ENCODE results near the gene DNAH2. TPM values are rescaled to one million over a fixed set of nuclear protein-coding genes. Genes with fewer than 3 reads are reported as not detected.
"Not testable (repeated sequence)": the region's sequence is repeated elsewhere in the genome, so short reads cannot be mapped to it uniquely, and the experiment has no call there.

DNAH2 gene
- total RNA-seq, 2 donors from 2014 or later: 0.19 to 1.3 TPM

- intact Hi-C loops (cut with DNase I): no loop called here
- peak; percentile 50 for DNase-seq (ENCODE audit: low spot score)
These were observed 86.4 kb downstream of the DNAH2 start for GRCh38 chr17:7803981-7804380.

GRCh38 chr17:7806587-7806986 lies 89.0 kb downstream of the DNAH2 start:
- DNase-seq (ENCODE audit: low spot score): peak; percentile 20
- intact Hi-C loops (cut with DNase I): no loop called here

DNA sequence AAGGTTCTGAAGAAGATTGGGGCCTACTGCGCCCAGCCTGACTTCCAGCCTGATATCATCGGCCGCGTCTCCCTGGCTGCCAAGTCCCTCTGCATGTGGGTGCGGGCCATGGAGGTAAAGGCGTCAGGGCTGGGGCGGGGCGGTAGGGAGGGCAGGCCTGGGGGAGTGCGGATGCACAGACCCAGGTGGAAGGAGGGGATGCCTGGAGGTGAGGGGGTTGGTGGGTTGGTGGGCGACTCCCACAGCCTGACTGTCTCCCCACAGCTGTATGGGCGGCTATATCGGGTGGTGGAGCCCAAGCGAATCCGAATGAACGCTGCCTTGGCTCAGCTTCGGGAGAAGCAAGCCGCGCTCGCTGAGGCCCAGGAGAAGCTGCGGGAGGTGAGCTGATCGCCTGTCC lies 89.7 kb downstream of the DNAH2 start:
- intact Hi-C loops (cut with DNase I): no loop called here
- peak; percentile 62 for DNase-seq (ENCODE audit: low spot score)

- intact Hi-C loops (cut with DNase I): no loop called here
- DNase-seq (ENCODE audit: low spot score): no peak
These were observed 91.7 kb downstream of the DNAH2 start for GRCh38 chr17:7809086-7809790.

DNA sequence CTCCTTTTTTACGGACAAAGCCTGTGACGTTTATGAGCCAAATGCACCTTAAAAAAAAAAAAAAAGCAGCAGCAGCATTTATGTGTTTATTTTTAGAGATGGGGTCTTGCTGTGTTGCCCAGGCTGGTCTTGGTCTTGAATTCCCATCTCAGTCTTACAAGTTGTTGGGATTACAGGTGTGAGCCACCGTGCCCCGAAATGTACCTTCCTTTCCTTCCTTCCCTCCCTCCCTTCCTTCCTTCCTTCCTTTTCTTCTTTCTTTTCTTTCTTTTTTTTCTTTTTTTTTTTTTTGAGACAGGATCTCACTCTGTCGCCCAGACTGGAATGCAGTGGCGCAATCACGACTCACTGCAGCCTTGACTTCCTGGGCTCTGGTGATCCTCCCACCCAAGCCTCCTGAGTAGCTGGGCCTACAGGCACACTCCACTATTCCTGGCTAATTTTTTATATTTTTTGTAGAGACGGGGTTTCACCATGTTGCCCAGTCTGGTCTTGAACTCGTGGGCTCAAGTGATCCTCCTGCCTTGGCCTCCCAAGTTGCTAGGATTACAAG lies 92.3 kb downstream of the DNAH2 start:
- DNase-seq (ENCODE audit: low spot score); intact Hi-C loops (cut with DNase I): not testable (repeated sequence)

DNA sequence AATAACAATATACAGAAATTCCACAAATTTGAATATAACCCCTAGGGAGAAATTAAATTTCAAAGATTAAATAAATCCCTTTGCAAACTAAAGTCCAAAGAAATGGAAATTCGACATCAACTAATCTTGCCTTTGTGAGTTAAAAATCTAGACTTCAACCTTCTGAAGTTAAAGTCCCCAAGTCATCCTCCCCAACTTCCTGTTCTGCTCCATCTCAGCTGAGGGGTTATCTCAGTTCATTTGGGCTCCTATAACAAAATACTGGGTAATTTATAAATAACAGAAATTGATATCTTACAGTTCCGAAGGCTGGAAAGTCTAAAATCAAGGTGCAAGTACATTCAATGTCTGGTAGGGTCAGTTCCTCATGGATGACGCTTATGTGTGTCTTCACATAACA lies 93.7 kb downstream of the DNAH2 start:
- intact Hi-C loops (cut with DNase I): no loop called here
- DNase-seq (ENCODE audit: low spot score): no peak

- DNase-seq (ENCODE audit: low spot score): no peak
- intact Hi-C loops (cut with DNase I): loop anchor here in 1 of 2 donors (2.0 kb wide), 1 partner anchor 38 kb away; no protein-coding TSS in a partner anchor
These were observed 97.4 kb downstream of the DNAH2 start for GRCh38 chr17:7814969-7815368.

DNA sequence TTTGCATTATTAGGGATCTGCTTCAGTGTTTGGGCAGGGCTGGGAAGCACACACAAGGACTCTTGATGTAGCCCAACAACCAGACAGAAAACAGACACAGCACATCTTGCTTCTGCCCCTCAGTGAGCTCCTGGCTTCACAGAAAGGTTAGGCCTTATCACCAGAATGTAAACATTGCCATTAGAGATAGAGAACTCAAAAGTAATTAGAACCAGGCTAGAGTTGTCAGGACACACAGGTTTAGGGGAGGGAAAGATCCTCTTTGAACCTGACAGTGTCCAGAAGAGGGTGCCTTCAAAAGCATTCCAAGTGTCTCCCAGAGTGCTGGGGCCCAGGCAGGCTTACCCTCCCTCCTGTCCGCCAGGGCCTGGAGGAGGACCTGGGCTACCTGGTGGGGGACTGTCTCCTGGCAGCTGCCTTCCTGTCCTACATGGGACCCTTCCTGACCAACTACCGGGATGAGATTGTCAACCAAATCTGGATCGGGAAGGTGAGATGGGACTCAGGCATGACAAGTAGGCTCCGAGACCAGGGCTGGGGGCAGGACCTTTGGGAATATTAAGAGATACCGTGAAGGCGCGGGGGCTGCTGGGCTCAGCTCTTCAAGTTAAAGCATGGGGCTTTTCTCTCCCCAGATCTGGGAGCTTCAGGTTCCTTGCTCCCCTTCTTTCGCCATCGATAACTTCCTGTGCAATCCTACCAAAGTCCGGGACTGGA lies 99.5 kb downstream of the DNAH2 start:
- intact Hi-C loops (cut with DNase I): no loop called here
- DNase-seq (ENCODE audit: low spot score): no peak

DNA sequence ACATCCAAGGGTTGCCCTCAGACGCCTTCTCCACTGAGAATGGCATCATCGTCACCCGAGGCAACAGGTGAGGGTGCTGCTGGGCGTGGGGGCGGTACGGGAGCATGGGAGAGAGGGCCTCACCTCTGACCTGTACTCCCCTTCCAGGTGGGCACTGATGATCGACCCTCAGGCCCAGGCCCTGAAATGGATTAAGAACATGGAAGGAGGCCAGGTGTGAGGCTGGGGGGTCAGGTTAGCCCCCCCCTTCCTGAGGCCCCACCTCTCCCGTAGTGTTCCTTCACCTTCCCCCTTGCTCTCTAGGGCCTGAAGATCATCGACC lies 100.1 kb downstream of the DNAH2 start:
- intact Hi-C loops (cut with DNase I): no loop called here
- no peak for DNase-seq (ENCODE audit: low spot score)

- DNase-seq (ENCODE audit: low spot score): no peak
- intact Hi-C loops (cut with DNase I): loop anchor here in 1 of 2 donors (1.0 kb wide), 1 partner anchor 89 kb away; no protein-coding TSS in a partner anchor
These were observed 100.5 kb downstream of the DNAH2 start for GRCh38 chr17:7818026-7818425.

DNA sequence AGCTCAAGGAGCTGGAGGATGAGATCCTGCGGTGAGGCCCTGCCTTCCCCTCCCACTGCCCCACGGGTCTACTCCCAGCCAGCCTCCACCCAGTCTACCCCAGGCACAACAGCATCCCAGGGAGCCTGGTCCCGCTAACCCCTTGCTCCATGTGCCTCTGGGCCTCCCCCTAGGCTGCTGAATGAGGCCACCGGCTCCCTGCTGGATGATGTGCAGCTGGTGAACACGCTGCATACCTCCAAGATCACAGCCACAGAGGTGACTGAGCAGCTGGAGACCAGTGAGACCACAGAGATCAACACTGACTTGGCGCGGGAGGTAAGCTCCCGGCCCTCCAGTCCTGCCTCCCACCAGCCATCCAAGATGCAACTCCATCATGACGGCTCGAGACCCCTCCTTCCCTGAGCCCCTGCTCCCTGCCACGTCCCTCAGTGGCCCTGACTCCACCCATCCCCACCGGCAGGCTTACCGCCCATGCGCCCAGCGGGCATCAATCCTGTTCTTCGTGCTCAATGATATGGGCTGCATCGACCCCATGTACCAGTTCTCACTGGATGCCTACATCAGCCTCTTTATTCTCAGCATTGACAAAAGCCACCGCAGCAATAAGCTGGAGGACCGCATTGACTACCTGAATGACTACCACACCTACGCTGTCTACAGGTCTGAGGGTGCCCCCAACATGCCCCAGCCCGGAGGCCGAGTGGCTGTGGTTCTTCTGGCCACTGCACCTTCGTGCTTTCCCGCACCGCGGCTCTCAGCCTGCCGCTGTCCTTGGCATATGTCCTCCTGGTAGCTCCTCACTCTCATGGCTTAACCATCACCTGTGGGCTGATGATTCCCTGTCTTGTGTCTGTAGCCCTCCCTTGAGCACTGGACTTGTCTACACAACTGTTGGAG lies 101.5 kb downstream of the DNAH2 start:
- no peak for DNase-seq (ENCODE audit: low spot score)
- intact Hi-C loops (cut with DNase I): loop anchor here in 1 of 2 donors (1.0 kb wide), 1 partner anchor 88 kb away; no protein-coding TSS in a partner anchor

DNA sequence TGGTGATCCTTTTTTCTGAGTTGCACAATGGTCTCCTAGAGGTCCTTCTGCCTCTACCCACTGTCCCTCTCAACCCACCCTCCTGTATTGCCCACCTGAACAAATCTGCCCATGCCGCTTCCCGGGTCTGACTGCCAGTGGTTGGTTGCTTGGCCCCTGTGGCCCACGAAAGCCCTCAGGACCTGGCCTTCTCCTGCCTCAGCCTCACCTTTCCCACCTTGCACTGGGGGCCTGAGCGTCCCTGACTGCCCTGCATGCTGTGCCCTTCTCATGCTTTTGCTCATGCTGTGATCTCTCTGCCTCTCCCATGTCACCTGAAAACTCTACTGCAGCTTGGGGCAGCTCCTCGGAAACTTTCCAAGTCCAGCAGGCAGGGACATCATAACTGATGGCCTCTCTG lies 102.7 kb downstream of the DNAH2 start:
- intact Hi-C loops (cut with DNase I): loop anchor here (5.0 to 10.0 kb wide), 3 partner anchors 42 to 165 kb away; no protein-coding TSS in a partner anchor
- DNase-seq (ENCODE audit: low spot score): no peak

DNA sequence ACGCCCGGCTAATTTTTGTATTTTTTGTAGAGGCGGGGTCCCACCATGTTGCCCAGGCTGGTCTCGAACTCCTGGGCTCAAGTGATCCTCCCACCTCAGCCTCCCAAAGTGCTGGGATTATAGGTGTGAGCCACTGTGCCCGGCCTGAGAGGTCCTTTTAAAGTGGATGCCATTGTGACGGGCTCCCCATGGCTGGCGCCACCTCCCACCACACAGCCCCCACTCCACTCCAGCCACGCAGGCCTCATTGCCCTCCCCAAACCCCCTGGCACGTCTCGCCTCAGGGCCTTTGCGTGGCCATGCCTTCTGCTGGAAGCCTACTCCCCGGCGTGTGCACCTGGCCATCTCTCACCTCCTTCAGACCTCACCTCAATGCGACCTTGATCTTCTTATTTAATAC lies 104.6 kb downstream of the DNAH2 start:
- peak; percentile 44 for DNase-seq (ENCODE audit: low spot score)
- intact Hi-C loops (cut with DNase I): loop anchor here (5.0 to 10.0 kb wide), 3 partner anchors 40 to 163 kb away; no protein-coding TSS in a partner anchor

- intact Hi-C loops (cut with DNase I): loop anchor here (5.0 to 10.0 kb wide), 3 partner anchors 39 to 161 kb away; no protein-coding TSS in a partner anchor
- no peak for DNase-seq (ENCODE audit: low spot score)
These were observed 106.0 kb downstream of the DNAH2 start for GRCh38 chr17:7823581-7824001.

GRCh38 chr17:7824021-7824924 lies 106.7 kb downstream of the DNAH2 start:
- DNase-seq (ENCODE audit: low spot score): no peak
- intact Hi-C loops (cut with DNase I): loop anchor here (5.0 to 10.0 kb wide), 3 partner anchors 38 to 161 kb away; no protein-coding TSS in a partner anchor

DNA sequence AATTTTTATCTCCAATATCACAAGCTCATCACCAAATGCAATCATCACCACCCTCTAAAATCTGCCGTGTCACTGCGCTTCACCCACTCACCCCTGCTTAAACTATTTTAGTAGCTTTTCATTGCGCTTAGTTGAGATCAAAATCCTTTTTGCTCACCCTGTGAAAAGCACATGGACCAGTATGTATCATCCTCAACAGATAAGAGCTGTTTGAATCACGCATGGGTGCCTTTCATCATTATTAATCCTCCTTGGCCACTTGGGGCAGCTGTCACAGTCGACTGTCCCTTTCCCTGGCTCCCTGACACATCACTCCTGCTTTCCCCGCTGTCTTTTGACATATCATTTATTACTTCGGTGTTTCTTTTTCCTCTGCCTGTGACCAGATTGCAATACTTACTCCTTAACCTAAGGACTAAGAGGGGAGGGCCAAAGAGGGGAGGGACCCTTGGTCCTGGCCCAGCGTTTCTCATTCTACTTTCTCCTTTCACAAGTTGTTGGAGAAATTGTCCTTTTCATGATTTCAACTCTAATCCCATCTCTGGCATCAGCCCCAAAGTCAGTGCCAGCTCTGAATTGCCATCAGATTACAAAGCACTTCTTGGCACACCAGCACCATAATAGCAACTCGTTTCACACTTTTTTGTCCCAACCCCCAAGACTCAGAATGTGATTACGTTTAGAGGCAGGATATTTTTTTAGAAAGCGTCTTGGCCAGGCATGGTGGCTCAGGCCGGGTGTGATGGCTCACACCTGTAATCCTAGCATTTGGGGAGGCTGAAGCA lies 107.9 kb downstream of the DNAH2 start:
- DNase-seq (ENCODE audit: low spot score): no peak
- intact Hi-C loops (cut with DNase I): loop anchor here (10.0 kb wide), 2 partner anchors 81 to 159 kb away; no protein-coding TSS in a partner anchor

- intact Hi-C loops (cut with DNase I): no loop called here
- DNase-seq (ENCODE audit: low spot score): peak; percentile 71
These were observed 113.1 kb downstream of the DNAH2 start for GRCh38 chr17:7830616-7831015.

Data from posterior vena cava (tissue), 2 donors.